K562 (cell line): ENCODE data around the gene IMPACT. TPM values are rescaled to one million over a fixed set of nuclear protein-coding genes. Genes with fewer than 3 reads are reported as not detected.

ENCODE experiments used
- BCLAF1 ChIP-seq, 2 experiments: fragments of 450-650 bp in 1 of 2; IDR thresholded peaks; 2 replicates each; pipeline ENCODE4 v1.6.1; 2011 to 2017; ENCODE audit warnings: low read depth in 2 of 2, antibody characterized with exemption in 1 of 2, borderline replicate concordance in 1 of 2, low read length in 1 of 2, mild to moderate bottlenecking in 1 of 2, mixed read lengths in 1 of 2; ENCODE audit not compliant: control insufficient read depth in 1 of 2
- GTF2B ChIP-seq: IDR thresholded peaks from 2 replicates; pipeline ENCODE4 v1.6.1; 2011; ENCODE audit not compliant: insufficient read length; ENCODE audit errors: extremely low read depth
- HNRNPL ChIP-seq: fragments of 200-400 bp; formaldehyde crosslinking; IDR thresholded peaks from 2 replicates; pipeline ENCODE4 v1.6.1; 2017; ENCODE audit warnings: low read depth, mild to moderate bottlenecking, low read length
- NCOA4 ChIP-seq: fragments of 450-650 bp; IDR thresholded peaks from 2 replicates; pipeline ENCODE4 v1.6.1; 2018; ENCODE audit warnings: mild to moderate bottlenecking; ENCODE audit not compliant: partially characterized antibody
- RAD51 ChIP-seq: fragments of 450-650 bp; IDR thresholded peaks from 2 replicates; pipeline ENCODE4 v1.7.1; 2016; ENCODE audit warnings: low read depth, mild to moderate bottlenecking, borderline replicate concordance
- ZBTB26 ChIP-seq: fragments of 450-650 bp; formaldehyde crosslinking; IDR thresholded peaks from 2 replicates; pipeline ENCODE4 v1.4.0; 2022; ENCODE audit warnings: missing genetic modification characterization
- ZNF324 ChIP-seq: fragments of 250-450 bp; sonication (Bioruptor Pico); IDR thresholded peaks from 2 replicates; pipeline ENCODE4 v1.4.0; 2020; ENCODE audit warnings: mild to moderate bottlenecking
- ZNF354B ChIP-seq: fragments of 250-450 bp; sonication (Bioruptor Pico); IDR thresholded peaks from 2 replicates; pipeline ENCODE4 v1.4.0; 2020
- polyA plus RNA-seq, 8 experiments: library from polyadenylated mRNA; depleted of rRNA in 4 of 8; stranded (reverse) in 5 of 8; unstranded in 3 of 8; fragments of >200 nt; fragmentation: Nextera tagmentation in 2 of 8; fragmentation: Illumina TruSeq in 1 of 8; extraction: Ambion mirVana in 2 of 8; extraction: Trizol in 1 of 8; gene quantifications; 2 replicates each; pipeline versions ENCODE4 v1.2.1 to v1.2.3, GENCODE V29; 2011 to 2014; ENCODE audit warnings: inconsistent platforms in 1 of 8, missing spikeins in 1 of 8
- total RNA-seq, 7 experiments: library from RNA; depleted of rRNA in 6 of 7; stranded (reverse); fragments of >200 nt in 6 of 7; fragmentation: Illumina TruSeq in 2 of 7; extraction: Trizol in 2 of 7; gene quantifications; 2 replicates each; pipeline versions ENCODE4 v1.2.1 to v1.2.3, GENCODE V29; 2011 to 2021; ENCODE audit warnings: low replicate concordance in 1 of 7
- TF ChIP-seq, protein P1 (sequence below): fragments of 450-650 bp; IDR thresholded peaks from 2 replicates; pipeline ENCODE4 v1.6.1; 2018; ENCODE audit not compliant: partially characterized antibody

IMPACT gene
- total and polyA plus RNA-seq, 9 of the 15 experiments (the other 6 are each of a cell fraction or from before 2014, with no cell fraction given), result 4.7 to 7.6 (median 5.8) TPM

DNA sequence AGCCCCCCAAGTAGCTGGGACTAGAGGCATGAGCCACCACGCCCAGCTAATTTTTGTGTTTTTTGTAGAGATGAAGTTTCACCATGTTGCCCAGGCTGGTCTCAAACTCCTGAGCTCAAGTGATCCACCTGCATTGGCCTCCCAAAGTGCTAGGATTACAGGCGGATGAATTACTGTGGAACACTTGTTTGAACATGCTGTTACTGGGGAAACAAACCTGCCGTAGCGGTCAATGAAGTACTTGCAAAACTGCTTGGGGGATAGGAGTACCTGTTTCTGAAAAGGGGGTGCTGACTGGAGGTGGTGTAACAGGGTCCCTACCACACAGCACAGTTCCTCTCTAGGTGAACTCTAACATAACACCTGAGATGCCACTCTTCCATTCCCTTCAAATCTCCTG lies 5.9 kb upstream of the IMPACT start (continued):
- TF ChIP-seq, protein P1, sequence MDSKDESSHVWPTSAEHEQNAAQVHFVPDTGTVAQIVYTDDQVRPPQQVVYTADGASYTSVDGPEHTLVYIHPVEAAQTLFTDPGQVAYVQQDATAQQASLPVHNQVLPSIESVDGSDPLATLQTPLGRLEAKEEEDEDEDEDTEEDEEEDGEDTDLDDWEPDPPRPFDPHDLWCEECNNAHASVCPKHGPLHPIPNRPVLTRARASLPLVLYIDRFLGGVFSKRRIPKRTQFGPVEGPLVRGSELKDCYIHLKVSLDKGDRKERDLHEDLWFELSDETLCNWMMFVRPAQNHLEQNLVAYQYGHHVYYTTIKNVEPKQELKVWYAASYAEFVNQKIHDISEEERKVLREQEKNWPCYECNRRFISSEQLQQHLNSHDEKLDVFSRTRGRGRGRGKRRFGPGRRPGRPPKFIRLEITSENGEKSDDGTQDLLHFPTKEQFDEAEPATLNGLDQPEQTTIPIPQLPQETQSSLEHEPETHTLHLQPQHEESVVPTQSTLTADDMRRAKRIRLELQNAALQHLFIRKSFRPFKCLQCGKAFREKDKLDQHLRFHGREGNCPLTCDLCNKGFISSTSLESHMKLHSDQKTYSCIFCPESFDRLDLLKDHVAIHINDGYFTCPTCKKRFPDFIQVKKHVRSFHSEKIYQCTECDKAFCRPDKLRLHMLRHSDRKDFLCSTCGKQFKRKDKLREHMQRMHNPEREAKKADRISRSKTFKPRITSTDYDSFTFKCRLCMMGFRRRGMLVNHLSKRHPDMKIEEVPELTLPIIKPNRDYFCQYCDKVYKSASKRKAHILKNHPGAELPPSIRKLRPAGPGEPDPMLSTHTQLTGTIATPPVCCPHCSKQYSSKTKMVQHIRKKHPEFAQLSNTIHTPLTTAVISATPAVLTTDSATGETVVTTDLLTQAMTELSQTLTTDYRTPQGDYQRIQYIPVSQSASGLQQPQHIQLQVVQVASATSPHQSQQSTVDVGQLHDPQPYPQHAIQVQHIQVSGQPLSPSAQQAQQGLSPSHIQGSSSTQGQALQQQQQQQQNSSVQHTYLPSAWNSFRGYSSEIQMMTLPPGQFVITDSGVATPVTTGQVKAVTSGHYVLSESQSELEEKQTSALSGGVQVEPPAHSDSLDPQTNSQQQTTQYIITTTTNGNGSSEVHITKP, result no peak
- TF ChIP-seq BCLAF1 (IDR thresholded peaks at IDR 0.05; ENCODE audit: borderline replicate concordance in 1 of 2, control insufficient read depth in 1 of 2, low read depth in 2 of 2, low read length in 1 of 2) (no peak), GTF2B (no peak), ZBTB26 (CRISPR knock-in tag) (no peak), ZNF324 (no peak), HNRNPL (no peak), RAD51 (no peak), NCOA4 (no peak), ZNF354B (CRISPR knock-in tag) (no peak)
- TF ChIP-seq, all 486 proteins: peak for 0
